GM23248 (cell line): ENCODE results near the gene WNT3A.

Experiments used
- EZH2 ChIP-seq: fragments of 200-600 bp; sonication (generic); IDR thresholded peaks from 2 replicates; pipeline ENCODE4 v1.6.1; 2018; ENCODE audit warnings: antibody characterized with exemption, mild to moderate bottlenecking; ENCODE audit not compliant: insufficient read depth, poor library complexity, severe bottlenecking
- EZH2phosphoT487 ChIP-seq: fragments of 200-600 bp; sonication (generic); IDR thresholded peaks from 2 replicates; pipeline ENCODE4 v1.6.1; 2018; ENCODE audit warnings: antibody characterized with exemption, moderate library complexity, mild to moderate bottlenecking, low read depth; ENCODE audit not compliant: insufficient read depth

- TF ChIP-seq EZH2 (no peak), EZH2phosphoT487 (no peak)
Observed at GRCh38 chr1:228060458-228061190, 53.8 kb downstream of the WNT3A start.
